Measurements from ENCODE around the gene COASY.
A peak's percentile ranks its signal among the peaks of the same experiment; 100 is the strongest.
"Not testable (repeated sequence)": the region's sequence is repeated elsewhere in the genome, so short reads cannot be mapped to it uniquely, and the experiment has no call there.

COASY gene

DNA sequence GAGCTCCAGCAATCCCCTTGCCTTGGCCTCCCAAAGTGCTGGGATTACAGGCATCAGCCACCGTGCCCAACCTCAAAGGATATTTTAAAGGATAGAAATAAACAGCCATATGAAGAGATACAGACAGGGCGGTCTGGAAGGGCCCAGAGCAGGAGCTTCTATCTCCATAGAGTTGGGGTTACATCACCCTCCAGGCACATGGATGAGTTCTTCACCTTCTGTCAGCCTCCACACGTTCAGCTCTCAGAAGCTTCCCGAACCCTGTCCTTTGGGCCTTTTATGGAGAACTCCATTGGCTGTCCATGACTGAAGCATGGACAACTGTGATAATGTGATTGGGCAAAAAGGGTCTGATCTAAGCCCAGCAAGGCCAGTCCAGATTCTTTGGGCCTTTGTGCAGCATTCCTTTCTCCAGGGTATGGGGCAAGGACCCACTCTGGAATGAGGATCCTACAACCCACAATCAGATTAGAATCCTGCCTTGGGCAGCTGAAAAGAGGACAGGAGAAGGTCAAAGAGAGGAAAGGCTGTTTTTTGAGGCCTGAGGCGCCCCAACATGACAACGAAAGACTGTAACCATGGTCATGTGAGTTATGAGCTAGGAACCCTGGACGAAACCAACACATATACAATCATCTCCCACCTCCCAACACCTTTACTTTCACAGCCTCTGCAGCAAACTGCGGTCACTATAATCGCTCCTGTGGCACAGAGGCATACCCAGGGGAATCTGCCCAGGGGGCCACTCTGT lies 16.0 kb upstream of the COASY start:
- H3K4me1 ChIP-seq (ENCODE audit: insufficient read depth, low read length); H3K27ac ChIP-seq (ENCODE audit: low read depth, low read length); H3K9me3 ChIP-seq (ENCODE audit: low read length); H3K27me3 ChIP-seq (ENCODE audit: control insufficient read depth in 1 of 2, insufficient read depth in 2 of 2, low read length in 2 of 2); H3K9ac ChIP-seq (ENCODE audit: low read length); H3K4me3 ChIP-seq (ENCODE audit: low read depth in 1 of 2, low read length in 2 of 2): not testable (repeated sequence)
- H3K36me3 ChIP-seq (ENCODE audit: insufficient read depth, low read length): peaks cover 19% of the 10 kb centered on the region

DNA sequence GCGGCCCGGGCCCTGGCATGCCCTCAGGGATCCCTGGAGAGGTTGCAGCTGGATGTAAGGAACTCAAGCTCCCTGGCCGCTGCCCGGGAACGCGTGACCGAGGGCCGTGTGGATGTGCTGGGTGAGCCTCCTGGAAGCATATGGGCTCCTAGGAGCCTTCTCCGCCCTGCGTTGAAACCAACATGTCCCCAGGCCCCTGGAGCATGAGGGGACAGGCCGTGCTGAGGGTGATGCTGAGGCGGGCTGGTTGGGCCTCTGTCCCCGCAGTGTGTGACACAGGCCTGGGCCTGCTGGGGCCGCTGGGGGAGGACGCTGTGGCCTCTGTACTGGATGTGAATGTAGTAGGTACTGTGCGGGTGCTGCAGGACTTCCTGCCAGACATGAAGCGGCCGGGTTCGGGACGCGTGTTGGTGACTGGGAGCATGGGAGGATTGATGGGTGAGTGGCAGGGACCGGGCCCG lies 14.9 kb upstream of the COASY start:
- peaks cover 0 to 10% of the 10 kb centered on the region in 2 donors for H3K27me3 ChIP-seq (ENCODE audit: control insufficient read depth in 1 of 2, insufficient read depth in 2 of 2, low read length in 2 of 2)
- H3K4me3 ChIP-seq (ENCODE audit: low read depth in 1 of 2, low read length in 2 of 2): no peak overlapping the region
- peaks cover 12% of the 10 kb centered on the region for H3K36me3 ChIP-seq (ENCODE audit: insufficient read depth, low read length)
- H3K9ac ChIP-seq (ENCODE audit: low read length): no peak overlapping the region
- H3K4me1 ChIP-seq (ENCODE audit: insufficient read depth, low read length): peaks cover 4% of the 10 kb centered on the region
- no peak overlapping the region for H3K27ac ChIP-seq (ENCODE audit: low read depth, low read length)
- no peaks in the 10 kb centered on the region for H3K9me3 ChIP-seq (ENCODE audit: low read length)

DNA sequence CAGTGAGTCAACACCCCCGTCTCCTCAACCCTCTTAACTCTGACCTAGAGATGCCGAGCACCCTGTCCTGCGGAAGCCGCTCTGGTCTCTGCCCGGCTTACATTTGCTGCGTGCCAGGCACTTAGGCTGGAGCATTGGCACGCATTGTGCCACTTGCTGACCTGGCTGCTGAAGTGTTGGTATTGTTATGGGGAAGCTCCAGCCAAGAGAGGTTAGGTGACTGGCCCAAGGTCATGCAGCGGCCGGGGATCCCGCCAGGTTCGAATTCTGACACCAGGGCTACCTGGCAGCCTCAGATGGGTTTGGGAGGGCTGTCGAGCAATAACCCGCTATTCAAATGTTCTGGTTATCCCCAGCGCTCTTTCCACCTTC lies 14.3 kb upstream of the COASY start:
- Histone ChIP-seq H3K9ac (ENCODE audit: low read length) (no peak overlapping the region), H3K4me3 (ENCODE audit: low read depth in 1 of 2, low read length in 2 of 2) (no peak overlapping the region)

DNA sequence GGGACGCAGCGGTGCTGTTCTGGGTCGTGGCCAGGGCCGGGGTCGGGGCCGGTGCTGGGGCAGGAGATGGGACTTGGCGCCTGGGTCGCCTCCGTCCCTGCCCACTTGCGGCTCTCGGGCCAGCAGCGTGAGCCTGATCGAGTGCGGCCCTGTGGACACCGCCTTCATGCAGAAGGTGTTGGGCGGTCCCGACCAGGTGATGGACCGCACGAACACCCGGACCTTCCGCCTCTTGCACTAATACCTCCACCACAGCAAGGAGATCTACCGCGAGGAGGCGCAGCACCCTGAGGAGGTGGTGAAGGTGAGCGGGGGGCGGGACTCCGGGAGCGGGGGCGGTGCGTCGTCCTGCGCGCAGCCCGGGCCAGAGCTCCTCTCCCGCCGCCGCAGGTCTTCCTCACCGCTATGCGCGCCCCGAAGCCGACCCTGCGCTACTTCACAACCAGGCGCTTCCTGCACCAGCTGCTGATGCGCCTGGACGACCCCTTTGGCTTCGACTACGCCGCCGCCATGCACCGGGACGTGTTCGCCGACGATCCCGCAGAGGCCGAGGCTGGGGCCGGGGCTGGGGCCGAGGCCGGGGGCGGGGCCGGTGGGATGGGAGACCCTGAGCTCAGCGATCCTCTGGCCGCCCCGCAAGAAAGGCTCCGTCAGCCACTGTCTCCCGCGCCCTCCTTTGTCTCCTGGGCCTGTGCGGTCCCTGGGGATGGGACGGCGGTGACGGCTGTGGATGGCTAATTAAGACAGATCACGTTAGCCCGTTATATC lies 13.7 kb upstream of the COASY start:
- no peak overlapping the region for H3K4me3 ChIP-seq (ENCODE audit: low read depth in 1 of 2, low read length in 2 of 2)
- H3K9me3 ChIP-seq (ENCODE audit: low read length): no peaks in the 10 kb centered on the region
- no peak overlapping the region for H3K27ac ChIP-seq (ENCODE audit: low read depth, low read length)

More for the DNA sequence above, 14.3 kb upstream of the COASY start:
- Histone ChIP-seq H3K27ac (ENCODE audit: low read depth, low read length) (no peak overlapping the region), H3K36me3 (ENCODE audit: insufficient read depth, low read length) (peaks cover 10% of the 10 kb centered on the region), H3K9me3 (ENCODE audit: low read length) (no peaks in the 10 kb centered on the region), H3K4me1 (ENCODE audit: insufficient read depth, low read length) (peaks cover 4% of the 10 kb centered on the region), H3K27me3 (ENCODE audit: control insufficient read depth in 1 of 2, insufficient read depth in 2 of 2, low read length in 2 of 2) (peaks cover 0 to 10% of the 10 kb centered on the region in 2 donors)

DNA sequence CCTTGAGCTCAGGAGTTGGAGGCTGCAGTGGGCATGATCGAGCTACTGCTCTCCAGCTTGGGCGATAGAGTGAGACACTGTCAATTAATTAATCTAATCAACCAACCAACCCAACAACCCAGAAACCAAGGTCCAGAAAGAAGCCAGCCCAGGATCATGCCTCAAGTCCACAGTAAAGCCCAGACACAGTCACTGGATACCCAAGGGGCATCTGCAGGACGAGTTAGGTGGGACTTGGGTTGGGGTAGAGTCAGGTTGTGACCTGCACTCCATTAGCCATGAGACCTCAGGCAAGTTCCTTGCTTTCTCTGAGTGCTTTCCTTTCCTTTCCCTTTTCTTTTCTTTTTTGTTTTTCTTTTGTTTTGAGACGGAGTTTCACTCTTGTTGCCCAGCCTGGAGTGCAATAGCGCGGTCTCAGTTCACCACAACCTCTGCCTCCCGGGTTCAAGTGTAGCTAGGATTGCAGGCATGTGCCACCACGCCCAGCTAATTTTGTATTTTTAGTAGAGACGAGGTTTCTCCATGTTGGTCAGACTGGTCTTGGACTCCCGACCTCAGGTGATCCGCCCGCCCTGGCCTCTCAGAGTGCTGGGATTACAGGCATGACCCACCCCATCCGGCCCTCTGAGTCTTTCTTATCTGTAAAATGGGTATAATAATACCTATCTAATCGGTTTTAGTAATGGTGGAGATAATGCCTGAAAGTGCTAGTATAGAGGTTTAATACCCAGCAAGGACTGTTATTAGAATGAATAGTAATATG lies 12.8 kb upstream of the COASY start:
- Histone ChIP-seq H3K27me3 (ENCODE audit: control insufficient read depth in 1 of 2, insufficient read depth in 2 of 2, low read length in 2 of 2) (peaks cover 0 to 10% of the 10 kb centered on the region in 2 donors), H3K9ac (ENCODE audit: low read length) (no peak overlapping the region), H3K27ac (ENCODE audit: low read depth, low read length) (no peak overlapping the region), H3K36me3 (ENCODE audit: insufficient read depth, low read length) (no peaks in the 10 kb centered on the region), H3K4me3 (ENCODE audit: low read depth in 1 of 2, low read length in 2 of 2) (no peak overlapping the region), H3K9me3 (ENCODE audit: low read length) (no peaks in the 10 kb centered on the region), H3K4me1 (ENCODE audit: insufficient read depth, low read length) (peaks cover 14% of the 10 kb centered on the region)

More for the DNA sequence above, 13.7 kb upstream of the COASY start:
- Histone ChIP-seq H3K9ac (ENCODE audit: low read length) (no peak overlapping the region), H3K27me3 (ENCODE audit: control insufficient read depth in 1 of 2, insufficient read depth in 2 of 2, low read length in 2 of 2) (peaks cover 0 to 10% of the 10 kb centered on the region in 2 donors), H3K36me3 (ENCODE audit: insufficient read depth, low read length) (peaks cover 5% of the 10 kb centered on the region), H3K4me1 (ENCODE audit: insufficient read depth, low read length) (peaks cover 6% of the 10 kb centered on the region)

DNA sequence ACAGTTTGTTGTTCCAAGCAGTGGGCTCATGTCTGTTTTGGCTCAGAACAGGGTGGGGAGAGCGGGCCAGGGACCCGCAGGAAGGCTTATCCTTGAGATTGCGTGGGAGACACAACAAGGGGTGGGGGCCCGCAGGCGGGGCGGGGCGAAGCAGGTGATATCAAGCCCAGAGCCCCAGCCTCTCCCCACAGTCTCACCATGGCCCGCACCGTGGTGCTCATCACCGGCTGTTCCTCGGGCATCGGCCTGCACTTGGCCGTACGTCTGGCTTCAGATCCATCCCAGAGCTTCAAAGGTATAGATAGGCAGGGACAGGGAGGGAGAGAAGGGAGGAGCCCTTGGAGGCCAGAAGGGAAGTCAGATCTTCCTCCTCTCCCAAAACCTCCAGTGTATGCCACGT lies 9.2 kb upstream of the COASY start, which contains the start of gene HSD17B1:
Gene HSD17B1, plus strand, starts transcription at position 188 of the 400 bp plus-strand sequence. Its CDS starts 11 bp downstream, at position 199.
- H3K27ac ChIP-seq (ENCODE audit: low read depth, low read length); H3K27me3 ChIP-seq (ENCODE audit: control insufficient read depth in 1 of 2, insufficient read depth in 2 of 2, low read length in 2 of 2); H3K9ac ChIP-seq (ENCODE audit: low read length); H3K36me3 ChIP-seq (ENCODE audit: insufficient read depth, low read length); H3K9me3 ChIP-seq (ENCODE audit: low read length): not testable (repeated sequence)
- Histone ChIP-seq H3K4me3 (ENCODE audit: low read depth in 1 of 2, low read length in 2 of 2) (peak within 1 kb of the TSS; percentile 91 to 94), H3K4me1 (ENCODE audit: insufficient read depth, low read length) (peaks cover 21% of the 10 kb centered on the region)

DNA sequence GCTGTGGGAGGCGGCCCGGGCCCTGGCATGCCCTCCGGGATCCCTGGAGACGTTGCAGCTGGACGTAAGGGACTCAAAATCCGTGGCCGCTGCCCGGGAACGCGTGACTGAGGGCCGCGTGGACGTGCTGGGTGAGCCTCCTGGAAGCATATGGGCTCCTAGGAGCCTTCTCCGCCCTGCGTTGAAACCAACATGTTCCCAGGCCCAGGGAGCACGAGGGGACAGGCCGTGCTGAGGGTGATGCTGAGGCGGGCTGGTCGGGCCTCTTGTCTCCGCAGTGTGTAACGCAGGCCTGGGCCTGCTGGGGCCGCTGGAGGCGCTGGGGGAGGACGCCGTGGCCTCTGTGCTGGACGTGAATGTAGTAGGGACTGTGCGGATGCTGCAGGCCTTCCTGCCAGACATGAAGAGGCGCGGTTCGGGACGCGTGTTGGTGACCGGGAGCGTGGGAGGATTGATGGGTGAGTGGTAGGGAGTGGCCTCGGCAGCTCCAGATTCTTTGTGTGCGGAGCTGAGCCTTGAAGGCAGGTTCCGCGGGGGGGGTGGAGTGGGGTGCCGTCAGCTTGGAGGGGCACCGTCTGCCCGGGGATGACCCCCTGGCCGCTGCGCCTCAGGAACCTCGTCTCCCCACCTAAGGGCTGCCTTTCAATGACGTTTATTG lies 8.7 kb upstream of the COASY start:
- no peaks in the 10 kb centered on the region for H3K36me3 ChIP-seq (ENCODE audit: insufficient read depth, low read length)
- peak overlapping the region; percentile 91 to 94 for H3K4me3 ChIP-seq (ENCODE audit: low read depth in 1 of 2, low read length in 2 of 2)
- peaks cover 21% of the 10 kb centered on the region for H3K4me1 ChIP-seq (ENCODE audit: insufficient read depth, low read length)
- H3K9me3 ChIP-seq (ENCODE audit: low read length): no peaks in the 10 kb centered on the region
- peaks cover 0 to 4% of the 10 kb centered on the region in 2 donors for H3K27me3 ChIP-seq (ENCODE audit: control insufficient read depth in 1 of 2, insufficient read depth in 2 of 2, low read length in 2 of 2)
- H3K27ac ChIP-seq (ENCODE audit: low read depth, low read length): no peak overlapping the region
- H3K9ac ChIP-seq (ENCODE audit: low read length): no peak overlapping the region

DNA sequence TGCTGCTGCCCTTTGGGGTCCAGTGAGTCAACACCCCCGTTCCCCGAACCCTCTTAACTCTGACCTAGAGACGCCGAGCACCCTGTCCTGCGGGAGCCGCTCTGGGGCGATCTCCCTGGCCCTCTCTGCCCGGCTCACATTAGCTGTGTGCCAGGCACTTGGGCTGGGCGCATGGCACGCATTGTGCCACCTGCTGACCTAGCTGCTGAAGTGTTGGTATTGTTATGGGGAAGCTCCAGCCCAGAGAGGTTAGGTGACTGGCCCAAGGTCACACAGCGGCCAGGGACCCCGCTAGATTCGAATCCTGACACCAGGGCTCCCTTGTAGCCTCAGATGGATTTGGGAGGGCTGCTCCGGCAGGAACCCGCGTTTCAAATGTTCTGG lies 8.1 kb upstream of the COASY start:
- H3K27me3 ChIP-seq (ENCODE audit: control insufficient read depth in 1 of 2, insufficient read depth in 2 of 2, low read length in 2 of 2): no peaks in the 10 kb centered on the region
- H3K9ac ChIP-seq (ENCODE audit: low read length): peak overlapping the region; percentile 86
- no peak overlapping the region for H3K27ac ChIP-seq (ENCODE audit: low read depth, low read length)
- peaks cover 19% of the 10 kb centered on the region for H3K4me1 ChIP-seq (ENCODE audit: insufficient read depth, low read length)
- no peaks in the 10 kb centered on the region for H3K36me3 ChIP-seq (ENCODE audit: insufficient read depth, low read length)
- no peaks in the 10 kb centered on the region for H3K9me3 ChIP-seq (ENCODE audit: low read length)
- H3K4me3 ChIP-seq (ENCODE audit: low read depth in 1 of 2, low read length in 2 of 2): peak overlapping the region; percentile 91 to 94

DNA sequence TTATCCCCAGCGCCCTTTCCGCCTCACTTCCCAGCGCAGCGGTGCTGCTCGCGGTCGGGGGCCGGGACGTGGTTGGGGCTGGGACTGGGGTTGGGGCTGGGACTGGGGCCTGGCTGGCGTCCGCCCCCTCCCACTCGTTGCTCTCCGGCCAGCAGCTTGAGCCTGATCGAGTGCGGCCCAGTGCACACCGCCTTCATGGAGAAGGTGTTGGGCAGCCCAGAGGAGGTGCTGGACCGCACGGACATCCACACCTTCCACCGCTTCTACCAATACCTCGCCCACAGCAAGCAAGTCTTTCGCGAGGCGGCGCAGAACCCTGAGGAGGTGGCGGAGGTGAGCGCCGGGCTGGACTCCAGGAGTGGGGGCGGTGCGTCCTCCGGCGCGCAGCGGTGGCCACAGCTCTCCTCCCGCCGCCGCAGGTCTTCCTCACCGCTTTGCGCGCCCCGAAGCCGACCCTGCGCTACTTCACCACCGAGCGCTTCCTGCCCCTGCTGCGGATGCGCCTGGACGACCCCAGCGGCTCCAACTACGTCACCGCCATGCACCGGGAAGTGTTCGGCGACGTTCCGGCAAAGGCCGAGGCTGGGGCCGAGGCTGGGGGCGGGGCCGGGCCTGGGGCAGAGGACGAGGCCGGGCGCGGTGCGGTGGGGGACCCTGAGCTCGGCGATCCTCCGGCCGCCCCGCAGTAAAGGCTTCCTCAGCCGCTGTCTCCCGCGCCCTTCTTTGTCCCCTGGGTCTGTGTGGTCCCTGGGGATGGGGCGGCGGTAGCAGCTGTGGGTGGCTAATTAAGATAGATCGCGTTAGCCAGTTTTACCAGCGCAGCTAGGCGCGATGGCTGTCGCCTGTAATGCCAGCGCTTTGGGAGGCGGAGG lies 7.5 kb upstream of the COASY start:
- H3K9ac ChIP-seq (ENCODE audit: low read length): peak overlapping the region; percentile 95

DNA sequence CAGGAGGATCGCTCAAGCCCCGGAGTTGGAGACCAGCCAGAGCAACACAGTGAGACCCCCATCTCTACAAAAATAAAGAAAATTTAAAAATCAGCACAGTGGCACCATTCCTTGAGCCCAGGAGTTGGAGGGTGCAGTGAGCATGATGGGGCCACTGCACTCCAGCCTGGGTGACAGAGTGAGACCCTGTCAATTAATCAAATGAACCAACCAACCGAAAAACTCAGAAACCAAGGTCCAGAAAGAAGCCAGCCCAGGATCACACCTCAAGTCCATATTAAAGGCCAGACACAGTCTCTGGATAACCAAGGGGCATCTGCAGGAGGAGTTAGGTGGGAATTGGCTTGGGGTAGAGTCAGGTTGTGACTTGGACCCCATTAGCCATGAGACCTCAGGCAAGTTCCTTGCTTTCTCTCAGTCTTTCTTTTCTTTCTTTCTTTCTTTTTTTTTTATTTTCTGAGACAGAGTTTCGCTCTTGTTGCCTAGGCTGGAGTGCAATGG lies 6.8 kb upstream of the COASY start:
- Histone ChIP-seq H3K9ac (ENCODE audit: low read length) (peak overlapping the region; percentile 95), H3K4me1 (ENCODE audit: insufficient read depth, low read length) (peaks cover 17% of the 10 kb centered on the region), H3K27ac (ENCODE audit: low read depth, low read length) (peak overlapping the region; percentile 83), H3K9me3 (ENCODE audit: low read length) (no peaks in the 10 kb centered on the region), H3K27me3 (ENCODE audit: control insufficient read depth in 1 of 2, insufficient read depth in 2 of 2, low read length in 2 of 2) (no peaks in the 10 kb centered on the region), H3K36me3 (ENCODE audit: insufficient read depth, low read length) (no peaks in the 10 kb centered on the region), H3K4me3 (ENCODE audit: low read depth in 1 of 2, low read length in 2 of 2) (peak overlapping the region; percentile 91 to 94)

More for the DNA sequence above, 7.5 kb upstream of the COASY start:
- Histone ChIP-seq H3K27me3 (ENCODE audit: control insufficient read depth in 1 of 2, insufficient read depth in 2 of 2, low read length in 2 of 2) (no peaks in the 10 kb centered on the region), H3K27ac (ENCODE audit: low read depth, low read length) (peak overlapping the region; percentile 83), H3K9me3 (ENCODE audit: low read length) (no peaks in the 10 kb centered on the region), H3K36me3 (ENCODE audit: insufficient read depth, low read length) (no peaks in the 10 kb centered on the region), H3K4me1 (ENCODE audit: insufficient read depth, low read length) (peaks cover 17% of the 10 kb centered on the region), H3K4me3 (ENCODE audit: low read depth in 1 of 2, low read length in 2 of 2) (peak overlapping the region; percentile 91 to 94)

All from muscle layer of colon (tissue), 2 donors.